ENCODE measurements around the gene ANKRD60.

ANKRD60 gene

GRCh38 chr20:58231683-58232082, 3.2 kb upstream of the ANKRD60 start:
- Histone ChIP-seq H3K4me1 (ENCODE audit: control insufficient read depth, insufficient read depth, low read length) (peaks cover 4% of the 10 kb centered on the region), H3K9me3 (ENCODE audit: control insufficient read depth, low read length) (no peaks in the 10 kb centered on the region), H3K27me3 (replicated peaks; ENCODE audit: control insufficient read depth, insufficient read depth, low read length) (peaks cover 24% of the 10 kb centered on the region), H3K36me3 (ENCODE audit: control insufficient read depth, insufficient read depth, low read length, severe bottlenecking) (peaks cover 13% of the 10 kb centered on the region), H3K4me3 (ENCODE audit: low read length) (no peak overlapping the region), H3K9ac (ENCODE audit: low read length) (no peak overlapping the region)
- peak; percentile 64 for DNase-seq (ENCODE audit: low read depth)

- DNase-seq (ENCODE audit: low read depth), result no peak
- Histone ChIP-seq H3K36me3 (ENCODE audit: control insufficient read depth, insufficient read depth, low read length, severe bottlenecking) (peaks cover 6% of the 10 kb centered on the region), H3K27me3 (replicated peaks; ENCODE audit: control insufficient read depth, insufficient read depth, low read length) (peaks cover 31% of the 10 kb centered on the region), H3K4me3 (ENCODE audit: low read length) (peak overlapping the region; percentile 51), H3K9me3 (ENCODE audit: control insufficient read depth, low read length) (no peaks in the 10 kb centered on the region), H3K4me1 (ENCODE audit: control insufficient read depth, insufficient read depth, low read length) (peaks cover 4% of the 10 kb centered on the region), H3K9ac (ENCODE audit: low read length) (peak overlapping the region; percentile 11)
Observed at GRCh38 chr20:58229198-58229798, 845 bp upstream of the ANKRD60 start.

GRCh38 chr20:58228103-58228483, 360 bp downstream of the ANKRD60 start:
- H3K9me3 ChIP-seq (ENCODE audit: control insufficient read depth, low read length), result no peaks in the 10 kb centered on the region
- H3K36me3 ChIP-seq (ENCODE audit: control insufficient read depth, insufficient read depth, low read length, severe bottlenecking), result peaks cover 6% of the 10 kb centered on the region
- peaks cover 4% of the 10 kb centered on the region for H3K4me1 ChIP-seq (ENCODE audit: control insufficient read depth, insufficient read depth, low read length)
- H3K9ac ChIP-seq (ENCODE audit: low read length), result no peak overlapping the region
- DNase-seq (ENCODE audit: low read depth), result peak; percentile 15
- H3K27me3 ChIP-seq (replicated peaks; ENCODE audit: control insufficient read depth, insufficient read depth, low read length), result peaks cover 37% of the 10 kb centered on the region
- H3K4me3 ChIP-seq (ENCODE audit: low read length), result peak overlapping the region; percentile 46

DNA sequence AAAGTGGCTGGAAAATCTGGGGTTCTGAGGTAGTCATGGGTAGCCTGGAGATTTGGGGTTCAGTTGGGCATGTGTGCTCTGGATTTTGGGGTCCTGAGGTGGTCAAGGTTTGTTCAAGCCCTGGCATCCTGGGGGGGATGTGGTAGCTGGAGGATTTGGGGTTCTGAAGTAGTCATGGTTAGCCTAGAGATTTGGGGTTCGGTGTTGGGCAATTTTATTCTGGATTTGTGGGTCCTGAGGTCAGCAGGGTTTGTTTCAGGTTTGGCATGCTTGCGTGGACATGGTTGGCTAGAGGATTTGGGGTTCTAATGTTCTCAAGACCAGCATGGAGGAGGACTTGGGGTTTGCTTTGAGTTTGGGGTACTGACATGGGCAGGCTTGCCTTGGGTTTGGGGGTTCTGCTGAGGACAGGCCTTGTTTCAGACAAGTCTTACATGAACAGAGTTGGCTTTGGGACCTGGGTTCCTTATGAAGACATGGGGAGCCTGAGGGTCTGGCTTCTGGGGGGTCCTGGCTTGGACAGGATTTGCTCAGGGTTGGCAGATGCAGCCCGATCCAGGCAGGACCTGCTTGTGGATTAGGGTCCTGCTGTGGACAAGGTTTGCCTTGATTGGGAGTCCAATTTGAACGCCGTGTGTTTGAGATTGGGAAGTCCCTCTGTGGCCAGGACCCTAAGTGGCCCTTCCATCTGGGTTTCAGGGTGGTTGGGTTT, 906 bp downstream of the ANKRD60 start:
- Histone ChIP-seq H3K4me1 (ENCODE audit: control insufficient read depth, insufficient read depth, low read length) (peaks cover 4% of the 10 kb centered on the region), H3K4me3 (ENCODE audit: low read length) (no peak overlapping the region), H3K9me3 (ENCODE audit: control insufficient read depth, low read length) (no peaks in the 10 kb centered on the region), H3K9ac (ENCODE audit: low read length) (no peak overlapping the region), H3K27me3 (replicated peaks; ENCODE audit: control insufficient read depth, insufficient read depth, low read length) (peaks cover 42% of the 10 kb centered on the region), H3K36me3 (ENCODE audit: control insufficient read depth, insufficient read depth, low read length, severe bottlenecking) (peaks cover 4% of the 10 kb centered on the region)
- DNase-seq (ENCODE audit: low read depth), result no peak

DNA sequence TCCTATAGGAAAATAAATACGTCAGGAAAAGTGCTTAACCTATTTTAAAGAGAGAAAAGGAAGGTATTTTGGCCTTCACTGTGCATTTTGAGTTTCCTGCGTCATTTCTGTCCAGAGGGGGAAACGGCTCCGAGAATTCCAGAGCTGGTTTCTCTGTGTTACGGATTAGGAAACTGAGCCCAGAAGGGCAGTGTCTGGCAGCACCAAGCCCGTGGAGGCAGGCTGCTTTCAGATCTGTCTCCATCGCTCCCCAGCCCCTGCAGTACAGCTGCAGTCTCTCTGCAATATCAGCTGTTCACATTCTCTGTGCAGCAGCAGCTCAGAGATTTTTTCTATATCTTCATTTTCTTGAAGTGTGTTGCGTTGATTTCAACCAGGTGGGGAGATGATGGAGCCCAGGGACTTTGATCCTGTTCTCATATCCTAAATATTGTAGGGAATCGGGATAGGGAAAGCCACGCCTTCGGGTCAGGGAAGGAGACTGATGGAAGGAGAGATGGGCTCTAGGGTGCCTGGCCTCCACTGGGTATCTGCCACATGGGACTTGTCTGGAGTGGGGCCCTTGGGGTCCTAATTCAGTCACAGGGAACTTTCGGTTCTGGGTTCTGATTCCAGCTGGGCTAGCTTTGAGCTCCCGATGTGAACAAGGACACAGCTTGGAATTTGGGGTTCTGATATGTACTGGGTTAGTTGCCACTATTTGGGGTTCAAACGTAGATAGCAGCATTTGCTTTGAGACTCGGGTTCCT, 2.8 kb downstream of the ANKRD60 start:
- peaks cover 61% of the 10 kb centered on the region for H3K27me3 ChIP-seq (replicated peaks; ENCODE audit: control insufficient read depth, insufficient read depth, low read length)
- no peak overlapping the region for H3K4me3 ChIP-seq (ENCODE audit: low read length)
- DNase-seq (ENCODE audit: low read depth), result no peak
- H3K4me1 ChIP-seq (ENCODE audit: control insufficient read depth, insufficient read depth, low read length), result peaks cover 4% of the 10 kb centered on the region
- no peaks in the 10 kb centered on the region for H3K36me3 ChIP-seq (ENCODE audit: control insufficient read depth, insufficient read depth, low read length, severe bottlenecking)
- H3K9me3 ChIP-seq (ENCODE audit: control insufficient read depth, low read length), result no peaks in the 10 kb centered on the region
- no peak overlapping the region for H3K9ac ChIP-seq (ENCODE audit: low read length)

DNA sequence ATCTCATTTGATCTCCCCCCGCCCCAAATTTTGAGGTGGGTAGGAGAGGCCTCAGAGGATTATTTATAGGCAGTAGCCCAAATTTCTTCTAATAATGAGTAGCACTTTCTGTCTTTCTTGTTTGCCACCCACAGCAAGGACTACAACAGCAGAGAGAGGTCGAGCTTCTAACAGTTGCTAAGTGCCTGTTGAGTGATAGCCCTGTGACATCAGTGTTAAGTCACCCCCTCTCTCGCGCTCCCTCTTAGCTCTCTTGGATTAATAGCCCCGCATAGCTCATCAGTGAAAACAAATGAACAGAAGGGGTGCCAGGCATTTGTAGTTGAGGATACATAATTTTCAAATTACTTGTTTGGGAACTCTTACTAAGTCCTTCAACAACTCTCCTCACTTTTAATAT, 3.5 kb downstream of the ANKRD60 start:
- no peaks in the 10 kb centered on the region for H3K9me3 ChIP-seq (ENCODE audit: control insufficient read depth, low read length)
- H3K27me3 ChIP-seq (replicated peaks; ENCODE audit: control insufficient read depth, insufficient read depth, low read length), result peaks cover 66% of the 10 kb centered on the region
- no peaks in the 10 kb centered on the region for H3K36me3 ChIP-seq (ENCODE audit: control insufficient read depth, insufficient read depth, low read length, severe bottlenecking)
- no peak overlapping the region for H3K9ac ChIP-seq (ENCODE audit: low read length)
- peaks cover 4% of the 10 kb centered on the region for H3K4me1 ChIP-seq (ENCODE audit: control insufficient read depth, insufficient read depth, low read length)
- no peak overlapping the region for H3K4me3 ChIP-seq (ENCODE audit: low read length)
- DNase-seq (ENCODE audit: low read depth), result no peak

- no peak for DNase-seq (ENCODE audit: low read depth)
- H3K36me3 ChIP-seq (ENCODE audit: control insufficient read depth, insufficient read depth, low read length, severe bottlenecking), result no peaks in the 10 kb centered on the region
- H3K4me1 ChIP-seq (ENCODE audit: control insufficient read depth, insufficient read depth, low read length), result peaks cover 4% of the 10 kb centered on the region
- H3K27me3 ChIP-seq (replicated peaks; ENCODE audit: control insufficient read depth, insufficient read depth, low read length), result peaks cover 66% of the 10 kb centered on the region
- peaks cover 3% of the 10 kb centered on the region for H3K9me3 ChIP-seq (ENCODE audit: control insufficient read depth, low read length)
- H3K9ac ChIP-seq (ENCODE audit: low read length), result no peak overlapping the region
- no peak overlapping the region for H3K4me3 ChIP-seq (ENCODE audit: low read length)
Observed at GRCh38 chr20:58224097-58224496, 4.4 kb downstream of the ANKRD60 start.

DNA sequence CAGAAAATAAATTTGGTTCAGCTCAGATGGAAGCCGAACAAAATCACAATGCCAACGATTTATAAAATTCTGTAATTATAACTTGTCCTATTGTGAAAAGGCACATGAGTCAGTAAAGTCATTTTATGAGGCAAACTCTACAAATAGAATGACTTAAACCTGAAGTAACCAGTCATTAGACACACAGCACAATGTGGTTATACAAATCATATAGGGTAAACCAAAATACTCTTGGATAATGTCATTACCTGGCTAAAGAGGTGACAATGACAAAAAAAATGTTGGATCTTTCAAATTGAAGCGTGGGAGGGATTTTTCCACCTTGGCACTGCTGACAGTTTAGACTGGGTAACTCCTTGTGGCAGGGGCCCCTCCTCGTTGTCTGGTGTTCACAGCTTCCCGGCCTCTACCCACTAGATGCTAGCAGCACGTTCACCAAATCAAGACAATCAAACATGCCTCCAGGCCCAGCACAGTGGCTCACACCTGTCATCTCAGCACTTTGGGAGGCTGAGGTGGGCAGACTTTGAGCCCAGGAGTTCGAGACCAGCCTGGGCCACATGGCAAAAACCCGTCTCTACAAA, 5.0 kb downstream of the ANKRD60 start:
- H3K4me1 ChIP-seq (ENCODE audit: control insufficient read depth, insufficient read depth, low read length), result no peaks in the 10 kb centered on the region
- peaks cover 65% of the 10 kb centered on the region for H3K27me3 ChIP-seq (replicated peaks; ENCODE audit: control insufficient read depth, insufficient read depth, low read length)
- no peak overlapping the region for H3K9ac ChIP-seq (ENCODE audit: low read length)
- DNase-seq (ENCODE audit: low read depth), result no peak
- no peaks in the 10 kb centered on the region for H3K36me3 ChIP-seq (ENCODE audit: control insufficient read depth, insufficient read depth, low read length, severe bottlenecking)
- no peak overlapping the region for H3K4me3 ChIP-seq (ENCODE audit: low read length)
- H3K9me3 ChIP-seq (ENCODE audit: control insufficient read depth, low read length), result peaks cover 9% of the 10 kb centered on the region

- no peaks in the 10 kb centered on the region for H3K4me1 ChIP-seq (ENCODE audit: control insufficient read depth, insufficient read depth, low read length)
- H3K36me3 ChIP-seq (ENCODE audit: control insufficient read depth, insufficient read depth, low read length, severe bottlenecking), result no peaks in the 10 kb centered on the region
- no peak overlapping the region for H3K9ac ChIP-seq (ENCODE audit: low read length)
- DNase-seq (ENCODE audit: low read depth), result no peak
- peaks cover 13% of the 10 kb centered on the region for H3K9me3 ChIP-seq (ENCODE audit: control insufficient read depth, low read length)
- no peak overlapping the region for H3K4me3 ChIP-seq (ENCODE audit: low read length)
- peaks cover 68% of the 10 kb centered on the region for H3K27me3 ChIP-seq (replicated peaks; ENCODE audit: control insufficient read depth, insufficient read depth, low read length)
Observed at GRCh38 chr20:58222446-58222845, 6.0 kb downstream of the ANKRD60 start.

- no peak overlapping the region for H3K4me3 ChIP-seq (ENCODE audit: low read length)
- peaks cover 4% of the 10 kb centered on the region for H3K4me1 ChIP-seq (ENCODE audit: control insufficient read depth, insufficient read depth, low read length)
- H3K36me3 ChIP-seq (ENCODE audit: control insufficient read depth, insufficient read depth, low read length, severe bottlenecking), result no peaks in the 10 kb centered on the region
- peaks cover 64% of the 10 kb centered on the region for H3K27me3 ChIP-seq (replicated peaks; ENCODE audit: control insufficient read depth, insufficient read depth, low read length)
- DNase-seq (ENCODE audit: low read depth), result no peak
- no peak overlapping the region for H3K9ac ChIP-seq (ENCODE audit: low read length)
- peaks cover 13% of the 10 kb centered on the region for H3K9me3 ChIP-seq (ENCODE audit: control insufficient read depth, low read length)
Observed at GRCh38 chr20:58219342-58219700, 9.1 kb downstream of the ANKRD60 start.

GRCh38 chr20:58218665-58219341, 9.7 kb downstream of the ANKRD60 start:
- peaks cover 13% of the 10 kb centered on the region for H3K9me3 ChIP-seq (ENCODE audit: control insufficient read depth, low read length)
- H3K27me3 ChIP-seq (replicated peaks; ENCODE audit: control insufficient read depth, insufficient read depth, low read length), result peaks cover 69% of the 10 kb centered on the region
- H3K9ac ChIP-seq (ENCODE audit: low read length), result no peak overlapping the region
- no peaks in the 10 kb centered on the region for H3K36me3 ChIP-seq (ENCODE audit: control insufficient read depth, insufficient read depth, low read length, severe bottlenecking)
- peaks cover 4% of the 10 kb centered on the region for H3K4me1 ChIP-seq (ENCODE audit: control insufficient read depth, insufficient read depth, low read length)
- H3K4me3 ChIP-seq (ENCODE audit: low read length), result no peak overlapping the region
- DNase-seq (ENCODE audit: low read depth), result no peak
